Fibroblast of skin of back (primary cell): Measurements from ENCODE around the gene PRSS57.
A peak's percentile ranks its signal among the peaks of the same experiment; 100 is the strongest.
"Not testable (repeated sequence)": the region's sequence is repeated elsewhere in the genome, so short reads cannot be mapped to it uniquely, and the experiment has no call there.

Source experiments
- DNase-seq: peaks from one replicate; pipeline ENCODE4 v3.0.0-alpha.2; 2013

PRSS57 gene

GRCh38 chr19:668675-669434 lies 26.4 kb downstream of the PRSS57 start:
- peak; percentile 64 for DNase-seq

DNA sequence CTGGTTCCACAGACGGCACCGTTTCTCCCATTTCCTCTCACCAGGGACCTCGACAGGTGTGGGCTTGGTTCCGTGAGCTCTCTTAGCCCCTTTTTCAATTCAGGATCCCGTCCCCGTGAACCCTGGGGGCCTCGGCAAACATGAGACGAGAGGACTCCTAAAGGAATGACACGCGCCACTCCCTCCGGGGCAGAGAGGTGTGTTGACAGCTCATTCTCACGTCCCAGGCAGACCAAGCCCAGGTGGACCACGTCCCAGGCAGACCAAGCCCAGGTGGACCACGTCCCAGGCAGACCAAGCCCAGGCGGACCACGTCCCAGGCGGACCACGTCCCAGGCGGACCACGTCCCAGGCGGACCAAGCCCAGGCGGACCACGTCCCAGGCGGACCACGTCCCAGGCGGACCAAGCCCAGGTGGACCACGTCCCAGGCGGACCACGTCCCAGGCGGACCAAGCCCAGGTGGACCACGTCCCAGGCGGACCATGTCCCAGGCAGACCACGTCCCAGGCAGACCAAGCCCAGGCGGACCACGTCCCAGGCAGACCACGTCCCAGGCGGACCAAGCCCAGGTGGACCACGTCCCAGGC lies 28.2 kb downstream of the PRSS57 start:
- not testable (repeated sequence) for DNase-seq

DNA sequence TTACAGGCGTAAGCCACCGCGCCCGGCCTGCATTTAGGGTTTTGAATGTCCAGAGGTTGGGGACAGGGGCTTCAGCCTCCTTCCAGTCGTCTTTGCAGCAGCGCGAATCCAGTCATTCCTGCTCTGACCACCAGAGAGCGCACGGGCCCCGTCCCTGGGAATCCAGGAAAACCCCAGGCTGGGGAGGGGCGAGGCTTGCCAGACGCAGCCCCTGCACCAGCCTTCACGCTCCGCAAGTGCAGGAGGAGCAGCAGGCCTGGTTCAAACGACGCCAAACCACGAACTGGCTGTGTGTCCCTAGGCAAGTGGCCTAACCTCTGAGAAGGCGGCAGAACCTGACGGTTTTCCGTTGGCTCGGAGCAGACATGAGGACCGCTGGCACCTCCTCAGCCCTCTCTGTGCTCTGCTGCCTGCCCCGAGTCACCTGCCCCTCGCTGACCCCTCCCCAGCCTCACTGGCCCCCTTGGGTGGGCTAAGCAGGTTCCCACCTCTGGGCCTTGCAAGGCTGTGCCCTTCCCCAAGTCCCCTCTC lies 30.3 kb downstream of the PRSS57 start:
- peak; percentile 73 for DNase-seq

DNA sequence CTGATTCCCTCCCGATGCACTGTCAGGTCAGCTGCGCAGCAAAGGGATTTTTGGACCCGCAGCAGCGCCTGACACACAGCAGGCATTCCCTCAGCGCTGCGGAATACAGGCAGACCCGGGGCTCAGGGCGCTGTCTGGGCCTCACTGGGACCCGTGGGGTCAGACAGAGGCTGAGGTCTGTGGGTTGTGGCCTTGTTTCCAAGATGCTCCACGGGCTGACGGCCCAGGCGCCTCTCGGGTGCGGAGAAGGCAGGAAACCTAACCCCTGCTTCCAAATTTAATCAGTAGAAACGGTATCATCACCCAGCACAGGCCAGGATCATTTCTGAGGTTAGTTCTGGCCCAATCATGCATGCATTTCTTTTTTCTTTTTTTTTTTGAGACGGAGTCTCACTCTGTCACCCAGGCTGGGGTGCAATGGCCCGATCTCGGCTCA lies 31.6 kb downstream of the PRSS57 start:
- DNase-seq, result no peak

GRCh38 chr19:662962-663681 lies 32.1 kb downstream of the PRSS57 start, which contains the start of gene RNF126:
TSS of gene RNF126 (minus strand) at chr19:663214. CDS start at chr19:663121, 93 bp downstream.
- peak; percentile 93 for DNase-seq

DNA sequence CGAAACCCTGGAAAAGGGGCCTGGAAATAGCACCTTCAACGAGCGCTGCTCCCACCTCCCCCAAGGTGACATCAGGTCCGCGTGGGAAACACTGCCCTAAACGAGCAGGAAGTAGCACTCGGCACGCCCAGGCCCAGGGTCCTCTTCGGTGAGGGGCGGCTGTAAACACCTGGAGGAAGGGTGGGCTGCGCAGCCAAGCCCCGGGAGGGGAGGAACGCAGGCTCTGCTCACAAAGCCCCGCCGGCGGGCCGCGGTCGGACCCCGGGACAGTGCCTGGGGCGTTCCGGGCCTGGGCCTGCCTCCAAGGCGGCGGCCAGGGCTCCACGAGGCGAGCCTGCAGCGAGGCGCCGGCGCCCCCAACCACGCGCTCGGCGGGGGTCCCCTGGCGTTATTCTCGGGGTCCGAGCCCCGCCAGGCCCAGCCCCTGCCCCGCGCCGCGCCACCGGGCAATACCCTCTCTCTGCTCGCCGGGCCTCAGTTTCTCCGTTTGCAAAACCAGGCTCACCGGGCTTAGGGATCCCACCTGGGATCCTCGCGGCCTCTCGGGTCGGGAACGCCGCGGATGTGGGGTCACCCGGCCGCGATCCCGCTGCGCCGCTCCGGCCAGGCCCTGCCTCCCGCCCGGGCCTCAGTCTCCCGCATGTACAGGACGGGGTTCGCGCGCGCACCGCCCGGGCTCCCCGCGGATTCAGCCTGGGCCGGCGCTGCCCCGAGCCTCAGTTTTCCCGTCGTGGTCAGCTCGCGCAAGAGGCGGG lies 32.9 kb downstream of the PRSS57 start:
- DNase-seq, result peak; percentile 50

DNA sequence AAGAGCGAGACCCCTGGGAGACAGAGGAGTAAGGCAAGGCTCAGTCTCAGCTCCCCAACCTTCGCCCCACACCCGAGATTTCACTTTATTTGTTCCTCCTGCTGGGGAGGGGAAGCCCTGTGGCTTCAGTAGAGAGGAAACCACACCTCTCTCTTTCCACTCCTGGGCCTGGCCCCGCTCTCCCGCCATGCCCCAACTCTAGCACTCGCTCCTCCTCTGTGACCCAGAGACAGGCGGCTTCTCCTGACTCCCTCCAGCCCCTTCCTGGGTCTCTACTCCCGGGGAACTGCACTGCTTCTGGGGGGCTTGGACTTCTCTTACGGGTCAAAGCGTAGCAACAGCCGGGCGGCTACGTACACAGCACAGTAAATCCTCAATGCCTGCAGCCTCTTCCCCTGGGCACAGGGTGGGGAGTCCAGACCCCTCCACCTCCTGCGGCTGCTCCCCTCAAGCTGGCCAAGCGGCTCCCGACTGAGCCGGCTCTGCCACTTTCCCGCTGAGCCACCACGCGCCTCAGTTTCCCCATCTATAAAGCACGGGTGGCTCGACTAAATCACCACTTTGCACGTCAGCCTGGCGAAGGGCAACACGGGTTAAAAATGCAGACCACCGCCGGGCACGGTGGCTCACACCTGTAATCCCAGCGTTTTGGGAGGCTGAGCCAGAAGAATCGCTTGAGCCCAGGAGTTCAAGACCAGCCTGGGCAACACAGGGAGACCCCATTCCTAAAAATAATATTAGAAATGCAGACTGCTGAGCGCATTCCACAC lies 33.6 kb downstream of the PRSS57 start:
- DNase-seq, result no peak

GRCh38 chr19:660793-661426 lies 34.3 kb downstream of the PRSS57 start:
- no peak for DNase-seq

- DNase-seq, result no peak
Observed at GRCh38 chr19:658916-659839, 36.1 kb downstream of the PRSS57 start.

- no peak for DNase-seq
Observed at GRCh38 chr19:658059-658839, 37.0 kb downstream of the PRSS57 start.

GRCh38 chr19:657611-658010 lies 37.6 kb downstream of the PRSS57 start:
- DNase-seq, result no peak

- DNase-seq, result no peak
Observed at GRCh38 chr19:656751-657559, 38.3 kb downstream of the PRSS57 start.

DNA sequence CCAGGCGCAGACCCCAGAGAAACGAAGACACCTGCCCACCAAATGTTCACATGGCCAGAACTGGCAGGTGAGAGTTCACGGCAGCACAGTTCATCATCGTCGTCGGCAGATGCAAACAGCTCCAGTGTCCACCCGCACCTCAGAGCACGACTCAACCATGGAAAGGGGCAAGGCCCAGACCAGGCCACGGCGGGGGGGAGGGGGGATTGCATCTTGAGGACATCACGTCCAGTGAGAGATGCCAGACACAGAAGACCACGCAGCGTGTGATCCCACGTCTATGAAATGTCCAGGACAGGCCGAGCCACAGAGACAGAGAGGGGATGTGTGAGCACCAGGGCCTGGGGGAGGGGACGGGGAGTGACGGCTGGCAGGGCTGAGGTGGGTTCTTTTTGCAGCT lies 39.6 kb downstream of the PRSS57 start:
- DNase-seq, result no peak

GRCh38 chr19:653425-653824 lies 41.8 kb downstream of the PRSS57 start:
- DNase-seq, result no peak

DNA sequence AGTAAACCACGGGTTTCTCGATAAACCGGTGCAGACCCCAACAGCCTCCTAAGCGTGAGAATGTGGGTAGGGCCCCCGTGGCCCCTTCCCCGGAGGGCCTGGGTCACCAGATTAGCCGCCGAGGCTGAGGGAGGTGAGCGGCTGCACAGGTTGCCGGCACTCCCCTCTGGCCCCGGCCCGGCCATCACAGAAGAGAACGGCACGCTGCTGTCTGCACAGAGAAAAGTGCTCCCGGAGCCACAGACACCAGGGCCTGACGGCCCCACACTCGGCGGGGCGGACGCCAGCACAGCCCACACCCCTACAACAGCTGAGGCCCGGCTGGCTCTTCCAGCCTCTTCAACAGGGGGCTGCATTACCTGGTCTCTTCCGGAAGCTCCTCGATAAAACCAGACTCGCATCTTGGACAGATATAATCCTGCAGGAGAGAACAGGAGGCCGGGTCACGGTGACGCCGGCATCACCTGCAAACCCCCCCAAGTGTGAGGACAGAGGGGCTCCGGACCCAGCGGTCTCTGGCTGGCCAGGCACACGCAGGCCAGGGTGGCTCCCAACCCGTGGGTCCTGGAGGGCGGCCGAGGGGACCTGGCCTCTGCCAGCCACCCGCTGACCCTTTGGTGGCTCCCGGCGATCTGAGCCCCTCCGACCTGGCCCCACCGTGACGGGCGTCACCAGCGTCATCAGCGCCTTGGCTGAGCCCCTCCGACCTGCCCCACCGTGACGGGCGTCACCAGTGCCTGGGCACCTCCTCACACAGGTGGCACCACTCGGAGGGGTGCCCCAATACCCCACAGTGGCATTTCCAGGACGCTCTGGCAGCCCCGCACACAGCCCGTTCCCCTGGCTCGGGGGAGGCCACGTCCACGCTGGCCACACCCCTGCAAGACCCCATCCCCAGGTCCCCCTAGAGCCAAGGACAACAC lies 42.5 kb downstream of the PRSS57 start:
- no peak for DNase-seq

DNA sequence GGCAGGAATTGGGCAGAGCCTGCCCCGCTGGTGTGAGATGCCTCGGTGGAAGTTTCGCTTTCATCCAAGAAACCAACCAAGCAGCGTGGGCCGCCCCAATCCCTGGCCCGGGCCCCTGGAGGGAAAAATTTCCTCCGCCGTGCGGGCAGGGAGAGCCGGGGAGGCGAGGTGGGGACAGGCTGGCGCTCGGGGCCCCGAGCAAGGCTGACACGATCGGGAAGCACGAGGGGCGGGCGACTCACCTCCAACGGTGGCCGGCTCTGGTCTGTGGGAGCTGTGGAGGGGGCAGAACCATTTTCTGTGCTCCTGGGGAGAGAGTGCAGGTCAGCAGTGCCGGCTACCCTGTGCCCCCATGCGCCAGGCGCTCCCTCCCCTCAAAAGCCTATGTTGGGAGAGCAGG lies 43.3 kb downstream of the PRSS57 start:
- no peak for DNase-seq
